Endodermal cell (in vitro differentiated cells): Measurements from ENCODE around the gene KLK2. TPM values are rescaled to one million over a fixed set of nuclear protein-coding genes. Genes with fewer than 3 reads are reported as not detected.
"Not testable (repeated sequence)": the region's sequence is repeated elsewhere in the genome, so short reads cannot be mapped to it uniquely, and the experiment has no call there.

Source experiments
- DNase-seq: peaks from one replicate; pipeline ENCODE4 v3.0.0-alpha.2; 2017
- H3K27ac ChIP-seq: 2 replicates; pipeline ENCODE4 v1.5.1; 2013; ENCODE audit warnings: mild to moderate bottlenecking, low read depth, low read length, moderate library complexity
- H3K27me3 ChIP-seq: 2 replicates; pipeline ENCODE4 v1.6.1; 2013; ENCODE audit warnings: mild to moderate bottlenecking, low read length, moderate library complexity; ENCODE audit not compliant: insufficient read depth, control insufficient read depth, poor library complexity, severe bottlenecking
- H3K36me3 ChIP-seq: 2 replicates; pipeline ENCODE4 v1.7.0; 2013; ENCODE audit warnings: mild to moderate bottlenecking, low read length, moderate library complexity; ENCODE audit not compliant: control insufficient read depth, insufficient read depth
- H3K4me1 ChIP-seq: one replicate; pipeline ENCODE4 v1.7.0; 2013; ENCODE audit warnings: low read length; ENCODE audit not compliant: control insufficient read depth, insufficient read depth
- H3K4me3 ChIP-seq: 2 replicates; pipeline ENCODE4 v1.5.1; 2013; ENCODE audit warnings: mild to moderate bottlenecking, low read length, moderate library complexity
- H3K9ac ChIP-seq: 2 replicates; pipeline ENCODE4 v1.6.1; 2013; ENCODE audit warnings: mild to moderate bottlenecking, low read length, moderate library complexity; ENCODE audit not compliant: poor library complexity, severe bottlenecking; ENCODE audit errors: extremely low read depth
- H3K9me3 ChIP-seq: 2 replicates; pipeline ENCODE4 v1.6.1; 2013; ENCODE audit warnings: mild to moderate bottlenecking, low read length, moderate library complexity; ENCODE audit not compliant: control insufficient read depth
- H3K27ac Mint-ChIP-seq: 2 replicates; pipeline ENCODE4 v1.8.0; 2020; ENCODE audit warnings: mixed read lengths
- H3K27me3 Mint-ChIP-seq: 2 replicates; pipeline ENCODE4 v1.8.0; 2021; ENCODE audit warnings: mild to moderate bottlenecking, mixed read lengths; ENCODE audit not compliant: insufficient read depth
- H3K36me3 Mint-ChIP-seq: 2 replicates; pipeline ENCODE4 v1.8.0; 2020; ENCODE audit warnings: low read depth, mixed read lengths
- H3K4me1 Mint-ChIP-seq: 2 replicates; pipeline ENCODE4 v1.8.0; 2020; ENCODE audit warnings: mixed read lengths
- H3K4me3 Mint-ChIP-seq: 2 replicates; pipeline ENCODE4 v1.8.0; 2020; ENCODE audit warnings: mild to moderate bottlenecking, moderate library complexity, mixed read lengths
- H3K9me3 Mint-ChIP-seq: 2 replicates; pipeline ENCODE4 v1.8.0; 2020; ENCODE audit warnings: mild to moderate bottlenecking, mixed read lengths
- CTCF ChIP-seq: fragments of 200-600 bp; sonication (generic); conservative IDR thresholded peaks from 2 replicates; pipeline ENCODE4 v1.5.0; 2021; ENCODE audit warnings: antibody characterized with exemption, mild to moderate bottlenecking
- WGBS, 2 experiments: methylation state at CpG; one replicate each; pipeline versions ENCODE4 v1.1.5 to v1.1.7; 2013; ENCODE audit warnings: missing lambda C conversion rate in 2 of 2, mixed read lengths in 1 of 2; ENCODE audit not compliant: insufficient coverage in 1 of 2, insufficient read length in 1 of 2; 5-methylcytosine and 5-hydroxymethylcytosine counted together
- total RNA-seq, 2 donors: library from RNA; stranded (reverse); fragmentation: NEBNext Ultra II Directional in 1 of 2; extraction: Animal tissue kit (Norgen Biotek cat#: 25700) in 1 of 2; gene quantifications; 2 replicates in 1 of 2; 3 replicates in 1 of 2; pipeline ENCODE4 v1.2.1, GENCODE V29; 2021

Gene KLK2
- total RNA-seq, 2 donors from 2014 or later, result 0.35 TPM; not detected in 1

GRCh38 chr19:50893047-50893736 lies 20.0 kb downstream of the KLK2 start:
- H3K4me3 Mint-ChIP-seq, result no peak overlapping the region
- Histone ChIP-seq H3K27ac (no peak overlapping the region), H3K9ac (no peak overlapping the region), H3K4me3 (no peak overlapping the region), H3K4me1 (no peaks in the 10 kb centered on the region), H3K27me3 (no peaks in the 10 kb centered on the region), H3K36me3 (no peaks in the 10 kb centered on the region), H3K9me3 (peaks cover 7% of the 10 kb centered on the region)
- H3K27me3 Mint-ChIP-seq, result peaks cover 82% of the 10 kb centered on the region
- 85% methylated on average over 11 to 18 of the region's 18 CpGs for WGBS, 2 experiments
- peak; percentile 42 for TF ChIP-seq CTCF
- H3K9me3 Mint-ChIP-seq, result peaks cover 35% of the 10 kb centered on the region
- no peak overlapping the region for H3K27ac Mint-ChIP-seq
- peak; percentile 76 for DNase-seq
- peaks cover 2% of the 10 kb centered on the region for H3K36me3 Mint-ChIP-seq
- H3K4me1 Mint-ChIP-seq, result no peaks in the 10 kb centered on the region

DNA sequence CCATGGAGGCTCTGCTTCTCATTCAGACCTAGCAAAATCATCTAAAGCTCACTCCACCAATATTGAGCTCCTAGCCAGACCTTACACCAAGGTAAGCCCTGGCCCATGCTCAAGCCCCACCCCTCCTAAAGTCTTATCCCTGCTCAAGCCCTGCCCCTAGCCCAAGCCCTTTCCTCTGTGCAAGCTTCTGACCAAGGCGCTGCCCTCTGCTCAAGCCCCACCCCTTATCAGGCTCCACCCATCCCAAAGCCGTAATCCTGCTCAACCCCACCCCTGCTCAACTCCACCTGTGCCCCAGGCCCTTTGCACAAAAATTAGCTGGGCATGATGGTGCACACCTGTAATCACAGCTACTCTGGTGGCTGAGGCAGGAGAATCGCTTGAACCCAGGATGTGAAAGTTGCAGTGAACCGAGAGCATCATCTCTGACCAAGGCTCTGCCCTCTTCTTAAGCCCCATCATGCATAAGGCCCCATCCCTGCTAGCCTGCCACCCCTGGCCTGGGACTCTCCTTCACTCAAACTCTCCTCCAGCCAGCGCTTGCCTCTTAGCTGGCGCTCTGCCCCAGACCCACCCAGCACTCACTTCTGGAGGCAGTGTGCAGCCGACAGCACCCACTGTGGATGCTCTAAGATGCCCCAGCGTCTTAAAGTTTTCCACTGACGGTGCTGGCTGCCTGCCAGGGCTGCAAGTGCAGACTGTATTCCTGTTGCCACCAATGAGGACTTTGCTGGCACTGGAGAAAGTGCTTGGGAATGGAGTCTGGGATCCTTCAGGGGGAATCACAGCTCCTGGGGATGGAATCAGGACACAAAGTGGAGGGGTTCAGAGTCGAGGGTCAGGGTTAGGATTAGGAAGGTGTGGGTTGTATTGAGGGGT lies 21.5 kb downstream of the KLK2 start:
- H3K9me3 ChIP-seq, result peaks cover 7% of the 10 kb centered on the region
- DNase-seq, result no peak
- H3K4me3 Mint-ChIP-seq, result no peak overlapping the region
- H3K36me3 ChIP-seq, result no peaks in the 10 kb centered on the region
- no peak overlapping the region for H3K9ac ChIP-seq
- H3K27ac ChIP-seq, result no peak overlapping the region
- WGBS, 2 experiments, result 69 to 77% methylated on average over 9 to 10 of the region's 10 CpGs
- H3K4me1 Mint-ChIP-seq, result no peaks in the 10 kb centered on the region
- H3K4me3 ChIP-seq, result no peak overlapping the region
- no peak for TF ChIP-seq CTCF
- peaks cover 34% of the 10 kb centered on the region for H3K9me3 Mint-ChIP-seq
- H3K4me1 ChIP-seq, result no peaks in the 10 kb centered on the region
- no peaks in the 10 kb centered on the region for H3K27me3 ChIP-seq
- peaks cover 2% of the 10 kb centered on the region for H3K36me3 Mint-ChIP-seq
- no peak overlapping the region for H3K27ac Mint-ChIP-seq
- H3K27me3 Mint-ChIP-seq, result peaks cover 79% of the 10 kb centered on the region

- H3K9me3 Mint-ChIP-seq, result peaks cover 34% of the 10 kb centered on the region
- not testable (repeated sequence) for H3K4me1 ChIP-seq, H3K36me3 Mint-ChIP-seq, H3K4me3 Mint-ChIP-seq, H3K4me3 ChIP-seq, H3K9ac ChIP-seq, H3K9me3 ChIP-seq, H3K36me3 ChIP-seq, H3K27ac ChIP-seq, H3K4me1 Mint-ChIP-seq, H3K27ac Mint-ChIP-seq, H3K27me3 ChIP-seq, DNase-seq
- WGBS, 2 experiments, result 85 to 86% methylated on average over 3 to 9 of the region's 9 CpGs
- peaks cover 77% of the 10 kb centered on the region for H3K27me3 Mint-ChIP-seq
Measured at GRCh38 chr19:50896089-50896590, 22.9 kb downstream of the KLK2 start.
